Central memory CD8-positive, alpha-beta T cell (primary cell): ENCODE measurements around the gene TSPAN19.
"Not testable (repeated sequence)": the region's sequence is repeated elsewhere in the genome, so short reads cannot be mapped to it uniquely, and the experiment has no call there.

ENCODE experiments used
- ATAC-seq: fragments of 150-1000 bp; cut with Tn5 transposase; replicated peaks from 2 replicates; pipeline ENCODE4 v1.10.0; 2022; ENCODE audit warnings: mild to moderate bottlenecking, moderate FRiP score, moderate number of reproducible peaks; ENCODE audit not compliant: poor library complexity, severe bottlenecking; ENCODE audit errors: extremely low read depth
- DNase-seq, 2 donors: peaks; one replicate each; pipeline ENCODE4 v3.0.0; 2021; ENCODE audit warnings: low spot score in 2 of 2
- H3K27ac Mint-ChIP-seq: one replicate; pipeline ENCODE4 v1.8.0; 2022; ENCODE audit warnings: low read depth, mild to moderate bottlenecking, moderate library complexity, mixed read lengths
- H3K27me3 Mint-ChIP-seq: one replicate; pipeline ENCODE4 v1.8.0; 2022; ENCODE audit warnings: mixed read lengths
- H3K36me3 Mint-ChIP-seq: one replicate; pipeline ENCODE4 v1.8.0; 2022; ENCODE audit warnings: mild to moderate bottlenecking, moderate library complexity, mixed read lengths; ENCODE audit not compliant: insufficient read depth
- H3K4me1 Mint-ChIP-seq: one replicate; pipeline ENCODE4 v1.8.0; 2022; ENCODE audit warnings: mixed read lengths
- H3K4me3 Mint-ChIP-seq: one replicate; pipeline ENCODE4 v1.8.0; 2022; ENCODE audit warnings: mild to moderate bottlenecking, moderate library complexity, mixed read lengths
- H3K9me3 Mint-ChIP-seq: one replicate; pipeline ENCODE4 v1.8.0; 2022; ENCODE audit warnings: mixed read lengths

TSPAN19 gene

GRCh38 chr12:85018098-85018497 is 18.0 kb downstream of the TSPAN19 start:
- Mint-ChIP-seq H3K27ac (no peak overlapping the region), H3K4me1 (no peaks in the 10 kb centered on the region), H3K27me3 (no peaks in the 10 kb centered on the region), H3K9me3 (peaks cover under 1% of the 10 kb centered on the region), H3K36me3 (no peaks in the 10 kb centered on the region), H3K4me3 (no peak overlapping the region)
- no peak for DNase-seq
- no peak for ATAC-seq

GRCh38 chr12:85017618-85018017 is 18.5 kb downstream of the TSPAN19 start:
- DNase-seq (no peak), ATAC-seq (no peak)
- no peaks in the 10 kb centered on the region for H3K27me3 Mint-ChIP-seq
- no peak overlapping the region for H3K4me3 Mint-ChIP-seq
- H3K9me3 Mint-ChIP-seq: peaks cover 1% of the 10 kb centered on the region
- no peaks in the 10 kb centered on the region for H3K4me1 Mint-ChIP-seq
- no peak overlapping the region for H3K27ac Mint-ChIP-seq
- H3K36me3 Mint-ChIP-seq: no peaks in the 10 kb centered on the region

DNA sequence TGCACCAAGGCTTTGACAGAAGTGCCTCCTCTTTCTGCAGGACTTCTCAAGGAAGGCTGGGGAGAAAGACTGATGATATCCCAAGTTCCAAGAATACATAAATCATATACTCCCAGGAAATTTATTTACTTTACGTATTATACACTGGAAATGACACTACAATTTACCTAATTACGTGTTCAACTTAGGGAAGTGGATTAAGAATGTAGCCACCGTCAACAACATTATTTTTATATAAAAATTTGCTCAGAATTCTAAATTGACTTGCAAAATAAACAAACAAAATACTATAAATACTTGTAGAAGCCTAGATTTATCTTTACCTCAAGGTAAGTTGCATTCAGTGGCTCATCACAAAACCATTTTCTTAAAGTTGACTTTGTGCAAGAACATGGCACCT is 18.9 kb downstream of the TSPAN19 start:
- H3K36me3 Mint-ChIP-seq: no peaks in the 10 kb centered on the region
- ATAC-seq (no peak), DNase-seq (no peak)
- peaks cover 6% of the 10 kb centered on the region for H3K9me3 Mint-ChIP-seq
- H3K27me3 Mint-ChIP-seq: no peaks in the 10 kb centered on the region
- H3K4me1 Mint-ChIP-seq: no peaks in the 10 kb centered on the region
- H3K27ac Mint-ChIP-seq: no peak overlapping the region
- H3K4me3 Mint-ChIP-seq: no peak overlapping the region

- H3K9me3 Mint-ChIP-seq: peaks cover 8% of the 10 kb centered on the region
- H3K4me3 Mint-ChIP-seq: no peak overlapping the region
- no peaks in the 10 kb centered on the region for H3K4me1 Mint-ChIP-seq
- ATAC-seq (no peak), DNase-seq (no peak)
- H3K27ac Mint-ChIP-seq: no peak overlapping the region
- H3K36me3 Mint-ChIP-seq: no peaks in the 10 kb centered on the region
- no peaks in the 10 kb centered on the region for H3K27me3 Mint-ChIP-seq
These were observed 19.7 kb downstream of the TSPAN19 start for GRCh38 chr12:85016413-85016812.

DNA sequence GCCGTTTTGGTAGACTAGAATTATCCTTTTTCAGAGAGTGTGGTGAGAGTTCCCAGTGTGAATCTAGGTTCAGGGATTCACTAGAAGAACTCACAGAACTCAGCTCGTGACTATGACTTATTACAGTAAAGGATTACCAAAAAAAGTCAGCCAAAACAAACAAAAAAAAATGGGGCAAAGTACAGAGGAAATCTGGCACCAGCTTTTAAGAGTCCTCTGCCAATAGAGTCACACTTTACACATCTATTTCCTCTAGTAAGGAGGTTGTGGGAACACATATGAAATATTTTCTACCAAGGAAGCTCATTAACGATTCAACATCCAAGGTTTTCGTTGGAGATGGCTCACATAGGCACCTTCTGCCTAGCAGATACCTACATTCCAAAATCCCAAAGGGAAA is 28.2 kb downstream of the TSPAN19 start:
- Mint-ChIP-seq H3K27ac (no peak overlapping the region), H3K27me3 (no peaks in the 10 kb centered on the region), H3K9me3 (peaks cover 19% of the 10 kb centered on the region), H3K36me3 (no peaks in the 10 kb centered on the region), H3K4me3 (no peak overlapping the region), H3K4me1 (no peaks in the 10 kb centered on the region)
- no peak for ATAC-seq
- DNase-seq: no peak

DNA sequence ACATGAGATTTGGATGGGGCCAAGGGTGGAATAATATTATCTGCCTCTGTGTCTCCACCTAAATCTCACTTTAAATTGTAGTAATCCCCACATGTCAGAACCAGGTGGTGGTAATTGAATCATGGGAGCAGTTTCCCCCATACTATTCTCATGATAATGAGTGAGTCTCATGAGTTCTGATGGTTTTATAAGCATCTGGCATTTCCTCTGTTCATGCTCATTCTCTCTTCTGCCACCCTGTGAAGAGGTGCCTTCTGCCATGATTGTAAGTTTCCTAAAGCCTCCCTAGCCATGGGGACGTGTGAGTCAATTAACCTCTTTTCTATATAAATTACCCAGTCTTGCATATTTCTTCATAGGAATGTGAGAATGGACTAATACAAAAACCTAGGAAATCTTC is 29.9 kb downstream of the TSPAN19 start:
- DNase-seq: no peak
- ATAC-seq: no peak
- Mint-ChIP-seq H3K4me3 (no peak overlapping the region), H3K27me3 (no peaks in the 10 kb centered on the region), H3K9me3 (peaks cover 22% of the 10 kb centered on the region), H3K36me3 (no peaks in the 10 kb centered on the region), H3K4me1 (no peaks in the 10 kb centered on the region), H3K27ac (no peak overlapping the region)

GRCh38 chr12:85005615-85006014 is 30.5 kb downstream of the TSPAN19 start:
- H3K27me3 Mint-ChIP-seq: no peaks in the 10 kb centered on the region
- no peaks in the 10 kb centered on the region for H3K36me3 Mint-ChIP-seq
- H3K27ac Mint-ChIP-seq: no peak overlapping the region
- ATAC-seq (no peak), DNase-seq (no peak)
- no peak overlapping the region for H3K4me3 Mint-ChIP-seq
- peaks cover 24% of the 10 kb centered on the region for H3K9me3 Mint-ChIP-seq
- no peaks in the 10 kb centered on the region for H3K4me1 Mint-ChIP-seq

DNA sequence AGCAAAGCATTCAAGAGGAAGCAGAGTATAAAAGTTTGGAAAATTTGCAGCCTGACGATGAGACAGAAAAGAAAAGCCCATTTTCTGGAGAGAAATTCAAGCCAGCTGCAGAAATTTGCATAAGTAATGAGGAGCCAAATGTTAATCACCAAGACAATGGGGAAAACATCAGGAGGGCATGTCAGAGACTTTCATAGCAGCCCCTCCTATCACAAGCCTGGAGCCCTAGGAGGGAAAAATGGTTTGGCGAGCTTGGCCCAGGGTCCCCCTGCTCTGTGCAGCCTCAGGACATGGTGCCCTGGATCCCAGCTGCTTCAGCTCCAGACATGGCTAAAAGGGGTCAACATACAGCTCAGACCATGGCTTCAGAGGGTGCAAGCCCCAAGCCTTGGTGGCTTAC is 31.0 kb downstream of the TSPAN19 start:
- H3K4me3 Mint-ChIP-seq, H3K4me1 Mint-ChIP-seq, H3K27me3 Mint-ChIP-seq, ATAC-seq, H3K27ac Mint-ChIP-seq, DNase-seq, H3K36me3 Mint-ChIP-seq: not testable (repeated sequence)
- H3K9me3 Mint-ChIP-seq: peaks cover 27% of the 10 kb centered on the region

DNA sequence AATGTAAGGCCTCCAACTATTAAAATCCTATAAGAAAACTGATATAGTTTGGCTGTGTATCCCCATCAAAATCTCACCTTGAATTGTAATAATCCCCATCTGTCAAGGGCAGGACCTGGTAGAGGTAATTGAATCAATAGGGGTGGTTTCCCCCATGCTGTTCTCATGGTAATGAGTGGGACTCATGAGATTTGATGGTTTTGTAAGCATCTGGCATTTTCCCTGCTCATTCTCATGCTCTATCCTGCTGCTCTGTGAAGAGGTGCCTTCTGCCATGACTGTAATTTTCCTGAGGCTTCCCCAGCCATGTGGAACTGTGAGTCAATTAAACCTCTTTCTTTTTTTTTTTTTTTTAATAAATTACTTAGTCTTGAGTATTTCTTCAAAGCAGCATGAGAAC is 31.9 kb downstream of the TSPAN19 start:
- Mint-ChIP-seq H3K36me3 (no peaks in the 10 kb centered on the region), H3K9me3 (peaks cover 27% of the 10 kb centered on the region), H3K27ac (no peak overlapping the region), H3K4me3 (no peak overlapping the region), H3K27me3 (no peaks in the 10 kb centered on the region), H3K4me1 (no peaks in the 10 kb centered on the region)
- no peak for DNase-seq
- no peak for ATAC-seq

- Mint-ChIP-seq H3K27me3 (no peaks in the 10 kb centered on the region), H3K27ac (no peak overlapping the region), H3K4me3 (no peak overlapping the region), H3K9me3 (peaks cover 27% of the 10 kb centered on the region), H3K36me3 (no peaks in the 10 kb centered on the region), H3K4me1 (no peaks in the 10 kb centered on the region)
- ATAC-seq: no peak
- DNase-seq: no peak
These were observed 33.2 kb downstream of the TSPAN19 start for GRCh38 chr12:85002778-85003296.

GRCh38 chr12:85000729-85001128 is 35.3 kb downstream of the TSPAN19 start:
- Mint-ChIP-seq H3K27me3 (no peaks in the 10 kb centered on the region), H3K4me3 (no peak overlapping the region), H3K9me3 (peaks cover 22% of the 10 kb centered on the region), H3K36me3 (no peaks in the 10 kb centered on the region), H3K27ac (no peak overlapping the region), H3K4me1 (no peaks in the 10 kb centered on the region)
- DNase-seq (no peak), ATAC-seq (no peak)

DNA sequence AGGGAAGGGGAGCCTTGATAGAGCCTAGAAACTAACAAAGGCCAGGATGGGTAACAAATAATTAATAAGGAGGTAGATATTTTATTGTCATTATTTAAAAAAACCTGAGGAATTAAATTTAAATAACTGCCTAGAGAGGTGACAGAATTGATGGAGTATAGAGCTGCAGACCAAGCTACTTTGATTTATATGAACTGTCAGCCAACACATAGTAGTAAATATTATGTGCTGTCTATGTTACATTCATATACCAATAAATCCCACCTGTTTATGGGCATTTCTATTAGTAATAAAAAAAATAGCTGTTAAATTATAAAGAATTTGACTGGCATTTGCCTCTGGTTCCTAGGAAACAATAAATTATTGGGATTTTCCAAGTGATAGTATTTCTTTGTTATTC is 37.7 kb downstream of the TSPAN19 start:
- Mint-ChIP-seq H3K4me3 (no peak overlapping the region), H3K4me1 (no peaks in the 10 kb centered on the region), H3K36me3 (no peaks in the 10 kb centered on the region), H3K27ac (no peak overlapping the region), H3K27me3 (no peaks in the 10 kb centered on the region), H3K9me3 (peaks cover 27% of the 10 kb centered on the region)
- ATAC-seq (no peak), DNase-seq (no peak)

DNA sequence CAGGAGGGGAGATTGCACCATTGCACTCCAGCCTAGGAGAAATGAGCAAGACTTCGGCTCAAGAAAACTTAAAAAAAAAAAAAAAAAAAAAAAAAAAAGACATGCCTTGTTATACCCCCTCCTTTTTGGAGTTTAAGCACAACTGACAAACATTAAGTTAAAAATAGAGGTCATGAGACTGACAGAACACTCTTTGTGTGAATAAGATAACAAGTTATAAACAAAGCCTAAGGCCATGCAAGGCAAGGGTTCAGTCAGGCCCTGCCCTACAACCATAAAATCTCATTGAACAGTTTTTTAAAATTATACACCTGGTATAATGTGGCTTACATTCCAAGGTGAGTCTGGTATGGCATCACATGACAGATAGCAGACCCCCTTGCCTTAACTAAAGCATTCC is 39.3 kb downstream of the TSPAN19 start:
- Mint-ChIP-seq H3K36me3 (no peaks in the 10 kb centered on the region), H3K9me3 (peaks cover 19% of the 10 kb centered on the region), H3K27ac (no peak overlapping the region), H3K27me3 (no peaks in the 10 kb centered on the region), H3K4me3 (no peak overlapping the region), H3K4me1 (no peaks in the 10 kb centered on the region)
- ATAC-seq (no peak), DNase-seq (no peak)

GRCh38 chr12:84995641-84996040 is 40.4 kb downstream of the TSPAN19 start:
- peaks cover 16% of the 10 kb centered on the region for H3K9me3 Mint-ChIP-seq
- ATAC-seq (no peak), DNase-seq (no peak)
- no peak overlapping the region for H3K27ac Mint-ChIP-seq
- H3K4me1 Mint-ChIP-seq: no peaks in the 10 kb centered on the region
- H3K27me3 Mint-ChIP-seq: no peaks in the 10 kb centered on the region
- H3K4me3 Mint-ChIP-seq: no peak overlapping the region
- H3K36me3 Mint-ChIP-seq: no peaks in the 10 kb centered on the region
